A549 (cell line): ENCODE measurements around the gene PDE6D. TPM values are rescaled to one million over a fixed set of nuclear protein-coding genes. Genes with fewer than 3 reads are reported as not detected.

Experiments
- ATAC-seq, 2 experiments: fragments of 200-7000 bp in 1 of 2; fragments of >200 bp in 1 of 2; cut with Nextera tagmentation in 1 of 2; cut with Tn5 transposase in 1 of 2; 3 replicates each; pipeline versions ENCODE4 v1.8.0 to v1.9.1; 2018 to 2020; ENCODE audit warnings: mild to moderate bottlenecking in 1 of 2, moderate library complexity in 1 of 2
- CTCF ChIA-PET: fragments of 300-600 bp; sonication (Branson Sonifier 250); formaldehyde crosslinking; extraction: SDS; loops from one replicate; lab custom pipeline; 2021; ENCODE audit warnings: antibody characterized with exemption, inconsistent platforms; lab: Yijun Ruan, JAX
- POLR2A ChIA-PET: fragments of 350-600 bp; formaldehyde crosslinking; extraction: SDS; loops from one replicate; lab custom pipeline; 2021; ENCODE audit warnings: antibody characterized with exemption, inconsistent platforms; lab: Yijun Ruan, JAX
- DNase-seq, 2 experiments: peaks; one replicate each; pipeline versions ENCODE4 v3.0.0 to v3.0.0-alpha.2; 2011 to 2016; ENCODE audit warnings: low read depth in 1 of 2, low spot score in 1 of 2
- FAIRE-seq: peaks from 2 replicates; lab custom pipeline; 2011; peaks lifted over from hg19 to GRCh38; lab: Jason Lieb, UNC
- H3K27ac ChIP-seq, 2 experiments: fragments of >200 bp; sonication (Bioruptor Twin); formaldehyde crosslinking; 3 replicates each; pipeline ENCODE4 v1.5.1; 2016 to 2017
- H3K4me1 ChIP-seq: fragments of >200 bp; sonication (Bioruptor Twin); formaldehyde crosslinking; 3 replicates; pipeline ENCODE4 v1.6.1; 2016
- H3K4me2 ChIP-seq: fragments of >200 bp; sonication (Bioruptor Twin); formaldehyde crosslinking; 3 replicates; pipeline ENCODE4 v1.6.1; 2016
- H3K4me3 ChIP-seq: fragments of >200 bp; sonication (Bioruptor Twin); formaldehyde crosslinking; 3 replicates; pipeline ENCODE4 v1.5.1; 2016
- H3K9me3 ChIP-seq: fragments of >200 bp; sonication (Bioruptor Twin); formaldehyde crosslinking; 3 replicates; pipeline ENCODE4 v1.6.1; 2016
- CBX2 ChIP-seq: fragments of 200-600 bp; sonication (generic); IDR thresholded peaks from 2 replicates; pipeline ENCODE4 v1.6.1; 2016; ENCODE audit warnings: low read depth, mild to moderate bottlenecking, borderline replicate concordance
- CEBPB ChIP-seq, 2 experiments: fragments of >200 bp in 1 of 2; sonication (Bioruptor Twin) in 1 of 2; formaldehyde crosslinking in 1 of 2; IDR thresholded peaks; 2 replicates each; pipeline ENCODE4 v1.6.1; 2012 to 2016
- CHD2 ChIP-seq: fragments of 150-350 bp; IDR thresholded peaks from 2 replicates; pipeline ENCODE4 v1.6.1; 2014; ENCODE audit warnings: low read length; ENCODE audit not compliant: partially characterized antibody
- CHD4 ChIP-seq: fragments of 200-600 bp; sonication (generic); IDR thresholded peaks from 2 replicates; pipeline ENCODE4 v1.6.1; 2016; ENCODE audit warnings: antibody characterized with exemption, mild to moderate bottlenecking, borderline replicate concordance
- FOSL2 ChIP-seq, 2 experiments: fragments of 450-650 bp in 1 of 2; fragments of >200 bp in 1 of 2; sonication (Bioruptor Twin) in 1 of 2; formaldehyde crosslinking; IDR thresholded peaks; 2 replicates each; pipeline versions ENCODE4 v1.5.0 to v1.6.1; 2016 to 2020; ENCODE audit warnings: mild to moderate bottlenecking in 1 of 2, moderate library complexity in 1 of 2
- FOXS1 ChIP-seq: fragments of 250-450 bp; sonication (Bioruptor Pico); IDR thresholded peaks from 2 replicates; pipeline ENCODE4 v1.5.0; 2020; ENCODE audit warnings: mild to moderate bottlenecking, moderate library complexity
- HOXA7 ChIP-seq: fragments of 250-450 bp; sonication (Bioruptor Pico); IDR thresholded peaks from 2 replicates; pipeline ENCODE4 v1.5.0; 2020; ENCODE audit warnings: mild to moderate bottlenecking, moderate library complexity
- HOXB13 ChIP-seq: fragments of 250-450 bp; sonication (Bioruptor Pico); IDR thresholded peaks from 2 replicates; pipeline ENCODE4 v1.5.0; 2020; ENCODE audit warnings: low read depth, mild to moderate bottlenecking, moderate library complexity
- HOXB5 ChIP-seq: fragments of 250-450 bp; sonication (Bioruptor Pico); IDR thresholded peaks from 2 replicates; pipeline ENCODE4 v1.5.0; 2020; ENCODE audit warnings: mild to moderate bottlenecking, moderate library complexity
- JUN ChIP-seq, 2 experiments: fragments of >200 bp; sonication (Bioruptor Twin); formaldehyde crosslinking; IDR thresholded peaks; 2 replicates in 1 of 2; 3 replicates in 1 of 2; pipeline ENCODE4 v1.6.1; 2016 to 2017
- JUNB ChIP-seq: fragments of >200 bp; sonication (Bioruptor Twin); formaldehyde crosslinking; IDR thresholded peaks from 2 replicates; pipeline ENCODE4 v1.6.1; 2016
- KDM1A ChIP-seq: fragments of 200-600 bp; sonication (generic); IDR thresholded peaks from 2 replicates; pipeline ENCODE4 v1.6.1; 2016; ENCODE audit warnings: low read depth, mild to moderate bottlenecking
- KDM5A ChIP-seq: fragments of 200-600 bp; sonication (generic); IDR thresholded peaks from 2 replicates; pipeline ENCODE4 v1.6.1; 2016; ENCODE audit warnings: antibody characterized with exemption, mild to moderate bottlenecking
- MAFK ChIP-seq: fragments of 450-650 bp; IDR thresholded peaks from 2 replicates; pipeline ENCODE4 v1.6.1; 2014; ENCODE audit not compliant: partially characterized antibody
- MAZ ChIP-seq: fragments of 150-350 bp; IDR thresholded peaks from 2 replicates; pipeline ENCODE4 v1.6.1; 2014; ENCODE audit warnings: antibody characterized with exemption, low read depth, low read length, borderline replicate concordance
- MYC ChIP-seq: IDR thresholded peaks from 2 replicates; pipeline ENCODE4 v1.6.1; 2012; ENCODE audit warnings: mild to moderate bottlenecking, inconsistent platforms, low read length, improper control_type of control experiment, borderline replicate concordance
- NR3C1 ChIP-seq: fragments of >200 bp; sonication (Bioruptor Twin); formaldehyde crosslinking; IDR thresholded peaks from 3 replicates; pipeline ENCODE4 v1.6.1; 2017
- RARB ChIP-seq: fragments of 250-450 bp; sonication (Bioruptor Pico); IDR thresholded peaks from 2 replicates; pipeline ENCODE4 v1.8.0; 2021; ENCODE audit warnings: mild to moderate bottlenecking, moderate library complexity
- RCOR1 ChIP-seq: fragments of 150-350 bp; IDR thresholded peaks from 2 replicates; pipeline ENCODE4 v1.6.1; 2014; ENCODE audit warnings: antibody characterized with exemption, low read length, low read depth
- SREBF2 ChIP-seq: fragments of 450-650 bp; IDR thresholded peaks from 2 replicates; pipeline ENCODE4 v1.6.1; 2014; ENCODE audit warnings: mild to moderate bottlenecking, moderate library complexity
- TP53 ChIP-seq: fragments of 250-450 bp; sonication (Bioruptor Pico); IDR thresholded peaks from 2 replicates; pipeline ENCODE4 v1.5.0; 2021; ENCODE audit warnings: mild to moderate bottlenecking, moderate library complexity
- WGBS: methylation state at CpG from one replicate; pipeline ENCODE4 v1.1.6; 2017; ENCODE audit errors: missing lambda C conversion rate; 5-methylcytosine and 5-hydroxymethylcytosine counted together
- polyA plus RNA-seq, 4 experiments: library from polyadenylated mRNA; depleted of rRNA in 3 of 4; stranded (reverse); fragments of >200 nt; fragmentation: RNase III in 1 of 4; extraction: RNeasy Plus Mini Kit Qiagen cat#74134 plus additional on column Dnase treatment in 1 of 4; gene quantifications; 2 replicates in 3 of 4; 3 replicates in 1 of 4; pipeline ENCODE4 v1.2.3, GENCODE V29; 2011 to 2017
- TF ChIP-seq, protein P1 (sequence below): fragments of >200 bp; sonication (Bioruptor Twin); formaldehyde crosslinking; IDR thresholded peaks from 3 replicates; pipeline ENCODE4 v1.6.1; 2016
- TF ChIP-seq, protein P2 (sequence below): fragments of 250-450 bp; sonication (Bioruptor Pico); IDR thresholded peaks from 2 replicates; pipeline ENCODE4 v1.5.0; 2021; ENCODE audit warnings: mild to moderate bottlenecking, moderate library complexity, borderline replicate concordance
- TF ChIP-seq, protein P3 (sequence below): fragments of 200-600 bp; sonication (generic); IDR thresholded peaks from 2 replicates; pipeline ENCODE4 v1.6.1; 2016; ENCODE audit warnings: antibody characterized with exemption, mild to moderate bottlenecking, moderate library complexity

The PDE6D gene
- polyA plus RNA-seq, 2 of the 4 experiments (the other 2 are of a cell fraction): 27.3 to 51.3 TPM

DNA sequence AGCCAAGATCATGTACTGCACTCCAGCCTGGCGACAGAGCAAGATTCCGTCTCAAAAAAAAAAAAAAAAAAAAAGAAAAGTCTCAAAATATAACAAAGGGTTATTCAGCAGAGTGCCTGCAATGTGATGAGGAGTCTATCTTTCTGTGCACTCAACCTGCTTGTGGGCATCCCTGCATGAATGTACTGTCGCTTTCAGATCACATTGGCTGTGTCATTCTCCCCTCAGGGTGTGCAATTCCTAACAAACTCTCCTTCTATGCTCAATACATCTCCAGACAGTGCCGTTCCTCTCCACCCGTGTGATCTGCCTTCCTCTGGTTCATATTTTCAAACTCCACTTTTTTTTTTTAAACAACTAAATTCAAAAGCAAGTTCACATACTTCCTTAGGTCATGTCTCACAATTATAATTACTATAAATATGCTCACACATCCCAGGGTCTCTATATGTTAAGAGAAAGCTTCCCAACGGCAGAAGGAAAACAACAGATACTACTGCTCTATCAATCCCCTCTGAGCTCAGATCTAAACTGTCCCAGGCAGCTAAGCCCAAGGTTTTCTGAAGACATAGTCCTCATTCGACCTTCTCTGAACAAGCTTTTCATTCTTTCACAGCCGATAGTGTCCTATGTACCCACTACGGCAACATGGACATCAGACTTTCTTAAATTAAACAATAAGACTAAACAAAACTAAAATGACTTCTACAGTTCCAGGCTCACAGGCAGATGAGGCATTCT is 37.5 kb downstream of the PDE6D start:
- Histone ChIP-seq H3K4me3 (no peak overlapping the region), H3K27ac (no peak overlapping the region), H3K9me3 (no peaks in the 10 kb centered on the region), H3K4me1 (no peaks in the 10 kb centered on the region), H3K4me2 (no peak overlapping the region)
- TF ChIP-seq HOXB13 (CRISPR knock-in tag) (no peak), SREBF2 (no peak), FOXS1 (CRISPR knock-in tag) (no peak), CHD2 (no peak), CHD4 (no peak), JUN (IDR thresholded peaks at IDR 0.05) (no peak), FOSL2 (IDR thresholded peaks at IDR 0.05) (no peak), FOSL2 (CRISPR knock-in tag; IDR thresholded peaks at IDR 0.05) (no peak), MAFK (no peak)
- DNase-seq (no peak), FAIRE-seq (no peak), ATAC-seq (no peak)
- ChIA-PET POLR2A (no interaction called here), CTCF (interaction anchor here (0.6 to 2.4 kb wide), 8 partner anchors 9 to 142 kb away, joined by 3 to 12 read pairs (median 4); no protein-coding TSS in a partner anchor)
- 74% methylated on average over 9 of the region's 9 CpGs for WGBS

DNA sequence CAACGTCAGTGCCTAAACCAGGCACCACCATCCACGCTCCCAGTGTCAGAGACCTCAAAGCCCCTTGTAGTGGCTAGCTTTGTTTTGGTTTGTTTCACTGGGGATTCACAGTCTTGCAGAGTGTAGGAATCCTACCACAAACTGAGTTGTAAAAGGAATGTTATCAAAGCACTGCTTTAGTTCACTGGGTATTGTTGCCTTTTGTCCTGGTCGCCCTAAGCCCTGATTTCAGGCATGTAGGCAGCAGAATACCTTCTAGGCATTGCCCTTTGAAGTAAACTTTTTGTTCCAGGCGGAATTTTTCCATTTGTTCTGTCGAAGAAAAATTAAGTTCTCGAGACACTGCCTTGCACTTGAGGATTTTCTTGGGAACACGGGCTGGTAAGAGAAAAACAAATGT is 43.3 kb downstream of the PDE6D start:
- POLR2A ChIA-PET: no interaction called here
- Histone ChIP-seq H3K4me3 (no peak overlapping the region), H3K27ac (no peak overlapping the region), H3K9me3 (no peaks in the 10 kb centered on the region), H3K4me1 (no peaks in the 10 kb centered on the region), H3K4me2 (no peak overlapping the region)
- CTCF ChIA-PET: interaction anchor here (0.9 to 3.2 kb wide), 4 partner anchors 23 to 163 kb away, joined by 3 to 17 read pairs (median 4); no protein-coding TSS in a partner anchor
- 92% methylated on average over 7 of the region's 7 CpGs for WGBS
- DNase-seq: no peak
- FAIRE-seq: no peak
- ATAC-seq: no peak
- no peak for TF ChIP-seq HOXB5
- TF ChIP-seq CHD2: no peak
- no peak for TF ChIP-seq RCOR1
- TF ChIP-seq, protein P1, sequence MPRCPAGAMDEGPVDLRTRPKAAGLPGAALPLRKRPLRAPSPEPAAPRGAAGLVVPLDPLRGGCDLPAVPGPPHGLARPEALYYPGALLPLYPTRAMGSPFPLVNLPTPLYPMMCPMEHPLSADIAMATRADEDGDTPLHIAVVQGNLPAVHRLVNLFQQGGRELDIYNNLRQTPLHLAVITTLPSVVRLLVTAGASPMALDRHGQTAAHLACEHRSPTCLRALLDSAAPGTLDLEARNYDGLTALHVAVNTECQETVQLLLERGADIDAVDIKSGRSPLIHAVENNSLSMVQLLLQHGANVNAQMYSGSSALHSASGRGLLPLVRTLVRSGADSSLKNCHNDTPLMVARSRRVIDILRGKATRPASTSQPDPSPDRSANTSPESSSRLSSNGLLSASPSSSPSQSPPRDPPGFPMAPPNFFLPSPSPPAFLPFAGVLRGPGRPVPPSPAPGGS: no peak
- no peak for TF ChIP-seq TP53 (CRISPR knock-in tag)
- TF ChIP-seq FOSL2 (IDR thresholded peaks at IDR 0.05): no peak
- TF ChIP-seq FOSL2 (CRISPR knock-in tag; IDR thresholded peaks at IDR 0.05): no peak
- TF ChIP-seq HOXB13 (CRISPR knock-in tag): no peak
- TF ChIP-seq, protein P2, sequence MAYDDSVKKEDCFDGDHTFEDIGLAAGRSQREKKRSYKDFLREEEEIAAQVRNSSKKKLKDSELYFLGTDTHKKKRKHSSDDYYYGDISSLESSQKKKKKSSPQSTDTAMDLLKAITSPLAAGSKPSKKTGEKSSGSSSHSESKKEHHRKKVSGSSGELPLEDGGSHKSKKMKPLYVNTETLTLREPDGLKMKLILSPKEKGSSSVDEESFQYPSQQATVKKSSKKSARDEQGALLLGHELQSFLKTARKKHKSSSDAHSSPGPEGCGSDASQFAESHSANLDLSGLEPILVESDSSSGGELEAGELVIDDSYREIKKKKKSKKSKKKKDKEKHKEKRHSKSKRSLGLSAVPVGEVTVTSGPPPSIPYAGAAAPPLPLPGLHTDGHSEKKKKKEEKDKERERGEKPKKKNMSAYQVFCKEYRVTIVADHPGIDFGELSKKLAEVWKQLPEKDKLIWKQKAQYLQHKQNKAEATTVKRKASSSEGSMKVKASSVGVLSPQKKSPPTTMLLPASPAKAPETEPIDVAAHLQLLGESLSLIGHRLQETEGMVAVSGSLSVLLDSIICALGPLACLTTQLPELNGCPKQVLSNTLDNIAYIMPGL: no peak
- no peak for TF ChIP-seq JUNB
- no peak for TF ChIP-seq NR3C1
- no peak for TF ChIP-seq MAZ
- TF ChIP-seq RARB (CRISPR knock-in tag): no peak
- no peak for TF ChIP-seq KDM1A
- no peak for TF ChIP-seq CEBPB (IDR thresholded peaks at IDR 0.05)
- TF ChIP-seq, protein P3, sequence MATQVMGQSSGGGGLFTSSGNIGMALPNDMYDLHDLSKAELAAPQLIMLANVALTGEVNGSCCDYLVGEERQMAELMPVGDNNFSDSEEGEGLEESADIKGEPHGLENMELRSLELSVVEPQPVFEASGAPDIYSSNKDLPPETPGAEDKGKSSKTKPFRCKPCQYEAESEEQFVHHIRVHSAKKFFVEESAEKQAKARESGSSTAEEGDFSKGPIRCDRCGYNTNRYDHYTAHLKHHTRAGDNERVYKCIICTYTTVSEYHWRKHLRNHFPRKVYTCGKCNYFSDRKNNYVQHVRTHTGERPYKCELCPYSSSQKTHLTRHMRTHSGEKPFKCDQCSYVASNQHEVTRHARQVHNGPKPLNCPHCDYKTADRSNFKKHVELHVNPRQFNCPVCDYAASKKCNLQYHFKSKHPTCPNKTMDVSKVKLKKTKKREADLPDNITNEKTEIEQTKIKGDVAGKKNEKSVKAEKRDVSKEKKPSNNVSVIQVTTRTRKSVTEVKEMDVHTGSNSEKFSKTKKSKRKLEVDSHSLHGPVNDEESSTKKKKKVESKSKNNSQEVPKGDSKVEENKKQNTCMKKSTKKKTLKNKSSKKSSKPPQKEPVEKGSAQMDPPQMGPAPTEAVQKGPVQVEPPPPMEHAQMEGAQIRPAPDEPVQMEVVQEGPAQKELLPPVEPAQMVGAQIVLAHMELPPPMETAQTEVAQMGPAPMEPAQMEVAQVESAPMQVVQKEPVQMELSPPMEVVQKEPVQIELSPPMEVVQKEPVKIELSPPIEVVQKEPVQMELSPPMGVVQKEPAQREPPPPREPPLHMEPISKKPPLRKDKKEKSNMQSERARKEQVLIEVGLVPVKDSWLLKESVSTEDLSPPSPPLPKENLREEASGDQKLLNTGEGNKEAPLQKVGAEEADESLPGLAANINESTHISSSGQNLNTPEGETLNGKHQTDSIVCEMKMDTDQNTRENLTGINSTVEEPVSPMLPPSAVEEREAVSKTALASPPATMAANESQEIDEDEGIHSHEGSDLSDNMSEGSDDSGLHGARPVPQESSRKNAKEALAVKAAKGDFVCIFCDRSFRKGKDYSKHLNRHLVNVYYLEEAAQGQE: no peak
- TF ChIP-seq CBX2: no peak
- no peak for TF ChIP-seq MYC
- TF ChIP-seq KDM5A: no peak
- TF ChIP-seq HOXA7: no peak
